ENCODE measurements around the gene ZKSCAN3. TPM values are rescaled to one million over a fixed set of nuclear protein-coding genes. Genes with fewer than 3 reads are reported as not detected.
"Not testable (repeated sequence)": the region's sequence is repeated elsewhere in the genome, so short reads cannot be mapped to it uniquely, and the experiment has no call there.

The ZKSCAN3 gene
- polyA plus RNA-seq, 1 donor (not counting 4 experiments of a cell fraction or from before 2014, with no cell fraction given), result 3.1 TPM

DNA sequence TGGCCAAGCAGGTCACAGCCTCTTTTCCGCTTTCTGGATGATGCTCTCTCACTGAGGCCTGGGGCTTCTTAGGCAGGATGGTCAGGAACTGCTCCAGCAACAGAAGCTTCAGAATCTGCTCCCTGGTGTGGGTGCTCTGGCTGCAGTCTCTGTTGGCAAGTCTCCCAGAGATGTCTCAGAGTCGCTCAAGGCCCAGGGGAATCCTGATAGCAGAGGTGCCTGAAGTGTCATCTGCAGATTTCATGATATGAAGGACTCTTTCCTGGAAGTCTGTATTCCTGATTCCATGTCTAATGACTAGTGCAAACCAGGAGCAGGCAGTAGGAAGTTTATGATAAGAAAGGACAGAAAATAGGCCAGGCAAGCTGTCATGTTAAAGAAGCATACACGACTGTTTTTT, 34.1 kb upstream of the ZKSCAN3 start:
- H3K36me3 ChIP-seq (ENCODE audit: control insufficient read depth in 2 of 2, extremely low read depth in 1 of 2, insufficient read depth in 2 of 2, low read length in 2 of 2), result no peaks in the 10 kb centered on the region
- FAIRE-seq (no peak), DNase-seq (ENCODE audit: low read depth, low spot score) (no peak)
- no peak overlapping the region for H3K4me3 ChIP-seq (ENCODE audit: control insufficient read depth in 2 of 3, extremely low read depth in 1 of 3, insufficient read depth in 2 of 3, low read depth in 1 of 3, low read length in 3 of 3)
- H3K79me2 ChIP-seq (ENCODE audit: control insufficient read depth, insufficient read depth, low read length), result no peaks in the 10 kb centered on the region
- H3K4me1 ChIP-seq (ENCODE audit: control insufficient read depth, extremely low read depth, insufficient read depth, low read length), result peaks cover 5% of the 10 kb centered on the region
- no peak overlapping the region for H3K9ac ChIP-seq (ENCODE audit: control insufficient read depth, extremely low read depth, insufficient read depth, low read length)
- no peaks in the 10 kb centered on the region for H3K27me3 ChIP-seq (ENCODE audit: control insufficient read depth, extremely low read depth, insufficient read depth, low read length)
- H3K9me1 ChIP-seq (ENCODE audit: control insufficient read depth, extremely low read depth, insufficient read depth, low read length), result no peaks in the 10 kb centered on the region
- TF ChIP-seq, protein P1, sequence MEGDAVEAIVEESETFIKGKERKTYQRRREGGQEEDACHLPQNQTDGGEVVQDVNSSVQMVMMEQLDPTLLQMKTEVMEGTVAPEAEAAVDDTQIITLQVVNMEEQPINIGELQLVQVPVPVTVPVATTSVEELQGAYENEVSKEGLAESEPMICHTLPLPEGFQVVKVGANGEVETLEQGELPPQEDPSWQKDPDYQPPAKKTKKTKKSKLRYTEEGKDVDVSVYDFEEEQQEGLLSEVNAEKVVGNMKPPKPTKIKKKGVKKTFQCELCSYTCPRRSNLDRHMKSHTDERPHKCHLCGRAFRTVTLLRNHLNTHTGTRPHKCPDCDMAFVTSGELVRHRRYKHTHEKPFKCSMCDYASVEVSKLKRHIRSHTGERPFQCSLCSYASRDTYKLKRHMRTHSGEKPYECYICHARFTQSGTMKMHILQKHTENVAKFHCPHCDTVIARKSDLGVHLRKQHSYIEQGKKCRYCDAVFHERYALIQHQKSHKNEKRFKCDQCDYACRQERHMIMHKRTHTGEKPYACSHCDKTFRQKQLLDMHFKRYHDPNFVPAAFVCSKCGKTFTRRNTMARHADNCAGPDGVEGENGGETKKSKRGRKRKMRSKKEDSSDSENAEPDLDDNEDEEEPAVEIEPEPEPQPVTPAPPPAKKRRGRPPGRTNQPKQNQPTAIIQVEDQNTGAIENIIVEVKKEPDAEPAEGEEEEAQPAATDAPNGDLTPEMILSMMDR (optimal IDR thresholded peaks at IDR 0.05 in 1 of 3, IDR thresholded peaks at IDR 0.05 in 1 of 3, conservative IDR thresholded peaks at IDR 0.05 in 1 of 3; ENCODE audit: extremely low read depth in 1 of 3, insufficient read depth in 2 of 3, low read length in 3 of 3), result no peak
- no peak for TF ChIP-seq EZH2 (IDR thresholded peaks at IDR 0.05; ENCODE audit: low read length)
- H3K4me2 ChIP-seq (ENCODE audit: control insufficient read depth, extremely low read depth, insufficient read depth, low read depth, low read length), result no peak overlapping the region
- H4K20me1 ChIP-seq (ENCODE audit: control insufficient read depth, extremely low read depth, insufficient read depth, low read length), result no peaks in the 10 kb centered on the region
- H2AFZ ChIP-seq (ENCODE audit: control insufficient read depth, low read length), result no peak overlapping the region
- H3K27ac ChIP-seq (ENCODE audit: control insufficient read depth, insufficient read depth, low read length), result no peak overlapping the region
- dilution Hi-C loops (cut with MboI; ENCODE audit: extremely low pct_ligation_motif_present, low sequenced_read_pairs), result no loop called here
- no peaks in the 10 kb centered on the region for H3K9me3 ChIP-seq (ENCODE audit: control insufficient read depth, low read depth, low read length)

- H3K9me1 ChIP-seq (ENCODE audit: control insufficient read depth, extremely low read depth, insufficient read depth, low read length); H3K4me2 ChIP-seq (ENCODE audit: control insufficient read depth, extremely low read depth, insufficient read depth, low read depth, low read length); H3K4me1 ChIP-seq (ENCODE audit: control insufficient read depth, extremely low read depth, insufficient read depth, low read length); H3K36me3 ChIP-seq (ENCODE audit: control insufficient read depth in 2 of 2, extremely low read depth in 1 of 2, insufficient read depth in 2 of 2, low read length in 2 of 2); H3K27ac ChIP-seq (ENCODE audit: control insufficient read depth, insufficient read depth, low read length); H3K79me2 ChIP-seq (ENCODE audit: control insufficient read depth, insufficient read depth, low read length); H4K20me1 ChIP-seq (ENCODE audit: control insufficient read depth, extremely low read depth, insufficient read depth, low read length); H3K9ac ChIP-seq (ENCODE audit: control insufficient read depth, extremely low read depth, insufficient read depth, low read length); DNase-seq (ENCODE audit: low read depth, low spot score); H3K27me3 ChIP-seq (ENCODE audit: control insufficient read depth, extremely low read depth, insufficient read depth, low read length); H2AFZ ChIP-seq (ENCODE audit: control insufficient read depth, low read length); dilution Hi-C loops (cut with MboI; ENCODE audit: extremely low pct_ligation_motif_present, low sequenced_read_pairs); H3K9me3 ChIP-seq (ENCODE audit: control insufficient read depth, low read depth, low read length); FAIRE-seq; H3K4me3 ChIP-seq (ENCODE audit: control insufficient read depth in 2 of 3, extremely low read depth in 1 of 3, insufficient read depth in 2 of 3, low read depth in 1 of 3, low read length in 3 of 3): not testable (repeated sequence)
Observed at GRCh38 chr6:28317866-28318265, 31.9 kb upstream of the ZKSCAN3 start.

DNA sequence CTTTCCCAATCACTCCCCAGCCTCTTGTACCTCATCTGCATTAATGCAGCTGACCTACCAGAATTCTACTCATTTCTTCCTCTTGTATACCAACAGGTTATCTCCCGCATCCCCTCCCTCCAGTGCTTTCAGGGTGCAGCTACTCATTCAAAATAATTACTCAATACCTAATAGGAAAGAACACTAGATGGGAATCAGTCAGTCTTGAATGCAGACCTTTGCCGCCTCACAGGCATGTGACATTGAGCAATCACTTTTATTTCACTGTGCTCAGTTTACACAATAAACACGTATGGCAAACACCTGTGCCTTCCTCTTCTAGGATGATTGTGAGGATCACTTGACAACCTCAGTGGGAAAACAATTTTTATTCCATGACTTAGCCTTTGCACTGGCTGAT, 27.1 kb upstream of the ZKSCAN3 start:
- dilution Hi-C loops (cut with MboI; ENCODE audit: extremely low pct_ligation_motif_present, low sequenced_read_pairs), result no loop called here
- FAIRE-seq, result no peak
- Histone ChIP-seq H3K4me3 (ENCODE audit: control insufficient read depth in 2 of 3, extremely low read depth in 1 of 3, insufficient read depth in 2 of 3, low read depth in 1 of 3, low read length in 3 of 3) (no peak overlapping the region), H3K9me1 (ENCODE audit: control insufficient read depth, extremely low read depth, insufficient read depth, low read length) (no peaks in the 10 kb centered on the region), H3K9ac (ENCODE audit: control insufficient read depth, extremely low read depth, insufficient read depth, low read length) (no peak overlapping the region), H3K9me3 (ENCODE audit: control insufficient read depth, low read depth, low read length) (peaks cover 13% of the 10 kb centered on the region), H3K4me1 (ENCODE audit: control insufficient read depth, extremely low read depth, insufficient read depth, low read length) (no peaks in the 10 kb centered on the region), H4K20me1 (ENCODE audit: control insufficient read depth, extremely low read depth, insufficient read depth, low read length) (no peaks in the 10 kb centered on the region), H3K4me2 (ENCODE audit: control insufficient read depth, extremely low read depth, insufficient read depth, low read depth, low read length) (no peak overlapping the region), H3K79me2 (ENCODE audit: control insufficient read depth, insufficient read depth, low read length) (no peaks in the 10 kb centered on the region), H3K36me3 (ENCODE audit: control insufficient read depth in 2 of 2, extremely low read depth in 1 of 2, insufficient read depth in 2 of 2, low read length in 2 of 2) (peaks cover 3 to 11% of the 10 kb centered on the region in 2 experiments), H3K27ac (ENCODE audit: control insufficient read depth, insufficient read depth, low read length) (no peak overlapping the region), H2AFZ (ENCODE audit: control insufficient read depth, low read length) (no peak overlapping the region), H3K27me3 (ENCODE audit: control insufficient read depth, extremely low read depth, insufficient read depth, low read length) (no peaks in the 10 kb centered on the region)
- no peak for DNase-seq (ENCODE audit: low read depth, low spot score)
- TF ChIP-seq EZH2 (IDR thresholded peaks at IDR 0.05; ENCODE audit: low read length), result no peak
- TF ChIP-seq, protein P1 (optimal IDR thresholded peaks at IDR 0.05 in 1 of 3, IDR thresholded peaks at IDR 0.05 in 1 of 3, conservative IDR thresholded peaks at IDR 0.05 in 1 of 3; ENCODE audit: extremely low read depth in 1 of 3, insufficient read depth in 2 of 3, low read length in 3 of 3), result no peak

Data from keratinocyte (primary cell).